Adrenal gland (tissue), 5 donors: ENCODE data around the gene HSF4.

ENCODE experiments used
- POLR2A ChIP-seq, 2 donors: fragments of 450-650 bp; IDR thresholded peaks; one replicate each; pipeline ENCODE4 v1.6.1; 2017; ENCODE audit warnings: antibody characterized with exemption in 2 of 2, mild to moderate bottlenecking in 2 of 2, moderate library complexity in 1 of 2
- TF ChIP-seq, protein P1 (sequence below), 6 experiments: fragments of 450-650 bp in 4 of 6; fragments of 200-600 bp in 2 of 6; sonication (generic) in 1 of 6; IDR thresholded peaks; 1 replicate in 5 of 6; 2 replicates in 1 of 6; pipeline versions ENCODE4 v1.5.1 to v1.8.0; 2016 to 2021; ENCODE audit warnings: antibody characterized with exemption in 6 of 6, mild to moderate bottlenecking in 2 of 6, moderate library complexity in 1 of 6
- donor health status: DM: no; HTN: no; CAD: no.

DNA sequence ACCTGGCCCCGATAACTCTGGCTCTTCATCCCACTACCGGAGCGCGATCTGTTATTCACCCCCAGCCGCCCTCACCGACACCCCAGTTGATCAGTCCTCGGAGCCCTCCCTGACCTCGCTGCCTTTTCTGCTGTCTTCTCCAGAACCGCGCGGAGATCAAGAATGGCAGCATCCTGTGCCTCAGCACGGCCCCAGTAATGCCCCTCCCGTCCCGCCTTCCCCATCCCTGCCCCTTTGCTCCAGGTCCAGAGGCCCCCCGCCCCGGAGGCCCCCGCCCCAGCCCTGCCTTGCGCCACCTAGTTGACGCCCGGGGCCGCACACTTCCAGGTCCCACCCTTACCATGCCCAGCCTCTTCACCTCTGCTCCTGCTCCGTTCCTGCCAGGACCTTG, 35.3 kb downstream of the HSF4 start:
- TF ChIP-seq, protein P1, sequence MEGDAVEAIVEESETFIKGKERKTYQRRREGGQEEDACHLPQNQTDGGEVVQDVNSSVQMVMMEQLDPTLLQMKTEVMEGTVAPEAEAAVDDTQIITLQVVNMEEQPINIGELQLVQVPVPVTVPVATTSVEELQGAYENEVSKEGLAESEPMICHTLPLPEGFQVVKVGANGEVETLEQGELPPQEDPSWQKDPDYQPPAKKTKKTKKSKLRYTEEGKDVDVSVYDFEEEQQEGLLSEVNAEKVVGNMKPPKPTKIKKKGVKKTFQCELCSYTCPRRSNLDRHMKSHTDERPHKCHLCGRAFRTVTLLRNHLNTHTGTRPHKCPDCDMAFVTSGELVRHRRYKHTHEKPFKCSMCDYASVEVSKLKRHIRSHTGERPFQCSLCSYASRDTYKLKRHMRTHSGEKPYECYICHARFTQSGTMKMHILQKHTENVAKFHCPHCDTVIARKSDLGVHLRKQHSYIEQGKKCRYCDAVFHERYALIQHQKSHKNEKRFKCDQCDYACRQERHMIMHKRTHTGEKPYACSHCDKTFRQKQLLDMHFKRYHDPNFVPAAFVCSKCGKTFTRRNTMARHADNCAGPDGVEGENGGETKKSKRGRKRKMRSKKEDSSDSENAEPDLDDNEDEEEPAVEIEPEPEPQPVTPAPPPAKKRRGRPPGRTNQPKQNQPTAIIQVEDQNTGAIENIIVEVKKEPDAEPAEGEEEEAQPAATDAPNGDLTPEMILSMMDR (IDR thresholded peaks at IDR 0.05): peak in 1 of 6 experiments; percentile 9
- no peak for TF ChIP-seq POLR2A (IDR thresholded peaks at IDR 0.05)
